Calu3 (cell line): Measurements from ENCODE around the gene L3MBTL3. TPM values are rescaled to one million over a fixed set of nuclear protein-coding genes. Genes with fewer than 3 reads are reported as not detected.

Source experiments
- BruUV-seq: library from RNA; stranded (reverse); fragments of 400-500 nt; replicated peaks from 2 replicates; lab custom pipeline; 2021; lab: Mats Ljungman, UMichigan
- CTCF ChIA-PET: fragments of 300-600 bp; sonication (Branson Sonifier 250); formaldehyde crosslinking; loops from one replicate; lab custom pipeline; 2022; ENCODE audit warnings: antibody characterized with exemption; lab: Charles Lee
- DNase-seq: peaks from one replicate; pipeline ENCODE4 v3.0.0; 2022
- H3K27ac Mint-ChIP-seq: one replicate; pipeline ENCODE4 v1.8.0; 2022; ENCODE audit warnings: mixed read lengths; ENCODE audit not compliant: unreplicated experiment
- H3K27me3 Mint-ChIP-seq: one replicate; pipeline ENCODE4 v1.8.0; 2022; ENCODE audit warnings: mixed read lengths; ENCODE audit not compliant: unreplicated experiment
- H3K36me3 Mint-ChIP-seq: one replicate; pipeline ENCODE4 v1.8.0; 2022; ENCODE audit warnings: mild to moderate bottlenecking, moderate library complexity, mixed read lengths; ENCODE audit not compliant: insufficient read depth, unreplicated experiment
- H3K4me1 Mint-ChIP-seq: one replicate; pipeline ENCODE4 v1.8.0; 2022; ENCODE audit warnings: mild to moderate bottlenecking, low read depth, mixed read lengths; ENCODE audit not compliant: unreplicated experiment
- H3K4me3 Mint-ChIP-seq: one replicate; pipeline ENCODE4 v1.8.0; 2022; ENCODE audit warnings: mild to moderate bottlenecking, low read depth, moderate library complexity, mixed read lengths; ENCODE audit not compliant: unreplicated experiment
- H3K9me3 Mint-ChIP-seq: one replicate; pipeline ENCODE4 v1.8.0; 2022; ENCODE audit warnings: low read depth, mixed read lengths; ENCODE audit not compliant: unreplicated experiment
- intact Hi-C: fragments of 100-400 bp; cut with micrococcal nuclease; formaldehyde crosslinking; loops from one replicate; pipeline ENCODE4 v1.10.0; 2022; ENCODE audit not compliant: unreplicated experiment
- total RNA-seq: library from RNA; stranded (reverse); gene quantifications from 2 replicates; pipeline ENCODE4 v1.2.3, GENCODE V29; 2022
- TF ChIP-seq, protein P1 (sequence below): fragments of 200-600 bp; IDR thresholded peaks from one replicate; pipeline ENCODE4 v1.8.0; 2022; ENCODE audit warnings: antibody characterized with exemption; ENCODE audit not compliant: unreplicated experiment

Gene L3MBTL3
- total RNA-seq, 1 experiment from 2014 or later, result 9.6 TPM

DNA sequence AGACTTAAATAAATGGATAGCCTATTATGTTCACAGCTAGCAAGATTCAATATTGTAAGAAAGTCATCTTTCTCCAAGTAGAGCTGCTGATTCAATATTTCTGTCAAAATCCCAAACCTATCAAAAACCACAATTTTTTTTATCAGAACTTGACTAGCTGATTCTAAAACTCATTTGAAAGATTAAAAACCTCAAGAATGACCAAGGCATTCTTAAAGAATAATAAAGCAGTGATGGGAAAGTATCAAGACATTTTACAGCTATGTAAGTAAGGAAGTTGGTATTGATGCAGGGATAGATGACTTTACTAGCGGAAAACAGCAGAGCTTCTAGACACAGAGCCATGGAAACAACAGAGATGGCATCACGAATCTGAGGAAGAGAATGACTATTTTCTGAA, 139.7 kb downstream of the L3MBTL3 start:
- no peak overlapping the region for H3K27ac Mint-ChIP-seq
- H3K4me1 Mint-ChIP-seq, result no peaks in the 10 kb centered on the region

DNA sequence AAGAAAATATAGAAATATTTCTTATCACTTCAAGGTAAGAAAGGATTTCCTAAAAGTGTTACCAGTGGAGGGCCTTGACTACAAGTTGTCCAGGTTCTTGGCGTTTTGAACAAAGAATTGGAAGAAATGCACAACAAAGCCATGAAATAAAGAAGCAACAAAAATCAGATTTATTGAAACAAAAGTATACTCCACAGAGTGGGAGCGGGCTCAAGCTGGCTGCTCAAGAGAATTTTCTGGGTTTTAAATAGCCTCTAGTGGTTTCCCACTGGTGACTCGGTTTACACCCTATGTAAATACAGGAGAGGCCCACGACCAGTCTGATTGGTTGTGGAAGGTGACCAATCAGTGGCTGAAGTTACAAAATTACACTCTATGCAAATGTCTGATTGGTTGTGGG, 140.2 kb downstream of the L3MBTL3 start:
- Mint-ChIP-seq H3K4me1 (no peaks in the 10 kb centered on the region), H3K27me3 (no peaks in the 10 kb centered on the region), H3K9me3 (no peaks in the 10 kb centered on the region), H3K36me3 (no peaks in the 10 kb centered on the region), H3K27ac (no peak overlapping the region), H3K4me3 (no peak overlapping the region)
- DNase-seq, result no peak
- no TSS peak for BruUV-seq
- TF ChIP-seq, protein P1, sequence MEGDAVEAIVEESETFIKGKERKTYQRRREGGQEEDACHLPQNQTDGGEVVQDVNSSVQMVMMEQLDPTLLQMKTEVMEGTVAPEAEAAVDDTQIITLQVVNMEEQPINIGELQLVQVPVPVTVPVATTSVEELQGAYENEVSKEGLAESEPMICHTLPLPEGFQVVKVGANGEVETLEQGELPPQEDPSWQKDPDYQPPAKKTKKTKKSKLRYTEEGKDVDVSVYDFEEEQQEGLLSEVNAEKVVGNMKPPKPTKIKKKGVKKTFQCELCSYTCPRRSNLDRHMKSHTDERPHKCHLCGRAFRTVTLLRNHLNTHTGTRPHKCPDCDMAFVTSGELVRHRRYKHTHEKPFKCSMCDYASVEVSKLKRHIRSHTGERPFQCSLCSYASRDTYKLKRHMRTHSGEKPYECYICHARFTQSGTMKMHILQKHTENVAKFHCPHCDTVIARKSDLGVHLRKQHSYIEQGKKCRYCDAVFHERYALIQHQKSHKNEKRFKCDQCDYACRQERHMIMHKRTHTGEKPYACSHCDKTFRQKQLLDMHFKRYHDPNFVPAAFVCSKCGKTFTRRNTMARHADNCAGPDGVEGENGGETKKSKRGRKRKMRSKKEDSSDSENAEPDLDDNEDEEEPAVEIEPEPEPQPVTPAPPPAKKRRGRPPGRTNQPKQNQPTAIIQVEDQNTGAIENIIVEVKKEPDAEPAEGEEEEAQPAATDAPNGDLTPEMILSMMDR, result no peak
- intact Hi-C loops, result no loop called here
- CTCF ChIA-PET, result no interaction called here

More for the DNA sequence above, 139.7 kb downstream of the L3MBTL3 start:
- Mint-ChIP-seq H3K27me3 (no peaks in the 10 kb centered on the region), H3K9me3 (no peaks in the 10 kb centered on the region), H3K4me3 (no peak overlapping the region), H3K36me3 (no peaks in the 10 kb centered on the region)
- CTCF ChIA-PET, result no interaction called here
- no peak for DNase-seq
- intact Hi-C loops, result no loop called here
- no TSS peak for BruUV-seq
- TF ChIP-seq, protein P1, result no peak

DNA sequence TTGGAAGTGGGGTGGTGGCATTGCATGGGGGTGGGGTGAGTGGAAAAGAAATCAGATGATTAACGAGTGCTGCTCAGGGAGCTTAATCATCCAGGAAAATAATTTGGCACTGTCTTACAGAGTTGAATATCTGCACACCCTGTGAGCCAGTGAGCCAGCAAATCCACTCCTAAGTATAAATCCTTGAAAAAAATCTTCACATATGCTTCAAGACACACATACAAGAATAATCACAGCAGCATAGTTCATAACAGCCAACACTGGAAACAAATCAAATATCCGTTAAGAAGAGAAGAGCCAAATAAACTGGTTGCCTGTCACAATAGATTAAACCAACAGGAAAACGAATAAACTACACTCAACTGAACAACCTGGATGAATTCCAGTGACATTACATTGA, 141.6 kb downstream of the L3MBTL3 start:
- BruUV-seq, result no TSS peak
- Mint-ChIP-seq H3K27me3 (peaks cover 10% of the 10 kb centered on the region), H3K27ac (no peak overlapping the region), H3K9me3 (no peaks in the 10 kb centered on the region), H3K4me3 (no peak overlapping the region), H3K36me3 (no peaks in the 10 kb centered on the region), H3K4me1 (no peaks in the 10 kb centered on the region)
- DNase-seq, result no peak
- CTCF ChIA-PET, result no interaction called here
- intact Hi-C loops, result no loop called here
- TF ChIP-seq, protein P1, result no peak

DNA sequence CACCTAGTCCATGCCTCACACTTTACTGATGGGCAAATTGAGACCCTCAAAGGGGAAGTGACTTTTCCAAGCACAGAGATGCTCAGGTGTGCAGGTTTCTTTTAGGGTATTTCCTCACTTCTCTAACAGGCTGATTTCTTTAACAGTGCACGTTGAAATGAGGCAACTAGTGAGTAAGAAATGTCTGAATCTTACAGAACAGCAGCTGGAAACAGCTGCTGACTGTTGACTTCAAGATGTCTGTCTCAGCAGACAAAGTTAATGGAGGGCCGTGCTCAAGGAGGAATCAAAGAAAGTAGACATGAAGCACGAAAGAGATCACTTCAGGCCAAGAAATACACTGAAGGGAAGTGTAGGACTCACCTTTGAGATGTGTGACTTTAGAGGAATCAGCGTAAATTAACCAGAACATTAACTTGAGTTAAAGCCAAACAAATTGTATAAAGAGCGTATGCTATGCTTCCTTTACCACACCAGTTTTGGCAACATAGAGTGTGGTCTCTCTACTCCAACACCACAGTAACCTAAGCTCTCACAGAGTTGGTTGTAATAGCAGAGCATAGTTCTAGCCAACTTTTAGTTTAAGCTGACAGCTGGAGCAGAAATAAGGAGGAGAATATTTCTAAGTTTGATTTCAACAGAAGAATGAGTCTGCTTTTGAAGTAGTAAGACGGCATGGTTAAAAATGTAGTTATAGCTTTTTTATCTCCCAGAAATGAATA, 143.5 kb downstream of the L3MBTL3 start:
- CTCF ChIA-PET, result no interaction called here
- no peaks in the 10 kb centered on the region for H3K36me3 Mint-ChIP-seq
- DNase-seq, result no peak
- H3K4me1 Mint-ChIP-seq, result no peaks in the 10 kb centered on the region
- no TSS peak for BruUV-seq
- intact Hi-C loops, result no loop called here
- H3K27me3 Mint-ChIP-seq, result peaks cover 29% of the 10 kb centered on the region
- TF ChIP-seq, protein P1, result no peak
- H3K27ac Mint-ChIP-seq, result no peak overlapping the region
- H3K4me3 Mint-ChIP-seq, result no peak overlapping the region
- H3K9me3 Mint-ChIP-seq, result no peaks in the 10 kb centered on the region
